ENCODE results near the gene GCNT1.

GCNT1 gene

GRCh38 chr9:76552751-76553455, 93.9 kb downstream of the GCNT1 start:
- Histone ChIP-seq H3K9me3 (ENCODE audit: control insufficient read depth in 1 of 2, low read length in 2 of 2) (no peaks in the 10 kb centered on the region), H3K4me3 (ENCODE audit: low read depth in 1 of 2, low read length in 2 of 2) (no peak overlapping the region), H3K9ac (ENCODE audit: low read depth in 1 of 2, low read length in 2 of 2) (no peak overlapping the region), H3K4me1 (ENCODE audit: control insufficient read depth in 1 of 2, insufficient read depth in 2 of 2, low read length in 2 of 2) (peaks cover 14 to 22% of the 10 kb centered on the region in 2 donors), H3K27ac (ENCODE audit: low read depth, low read length) (no peak overlapping the region), H3K36me3 (ENCODE audit: control insufficient read depth in 1 of 2, insufficient read depth in 2 of 2, low read length in 2 of 2) (no peaks in the 10 kb centered on the region), H3K27me3 (ENCODE audit: control insufficient read depth in 1 of 2, insufficient read depth in 2 of 2, low read length in 2 of 2) (no peaks in the 10 kb centered on the region)

DNA sequence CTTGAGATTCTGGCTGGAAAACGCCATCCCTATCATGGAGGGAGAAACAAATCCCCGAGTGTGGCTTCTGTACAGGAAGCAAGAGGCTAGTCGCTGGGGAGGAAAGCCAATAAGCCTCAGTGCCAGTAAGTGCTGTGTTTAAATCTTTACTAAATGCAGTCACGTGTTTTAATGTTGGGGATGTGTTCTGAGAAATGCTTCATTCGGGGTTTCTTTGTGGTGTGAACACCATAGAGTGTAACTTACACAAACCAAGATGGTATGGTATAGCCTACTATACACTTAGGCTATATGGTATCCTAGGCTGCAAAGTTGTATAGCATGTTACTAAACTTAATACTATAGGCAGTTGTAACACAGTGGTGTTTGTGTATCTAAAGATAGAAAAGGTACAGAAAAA, 94.7 kb downstream of the GCNT1 start:
- no peak overlapping the region for H3K27ac ChIP-seq (ENCODE audit: low read depth, low read length)
- no peak overlapping the region for H3K4me3 ChIP-seq (ENCODE audit: low read depth in 1 of 2, low read length in 2 of 2)
- peaks cover 14 to 22% of the 10 kb centered on the region in 2 donors for H3K4me1 ChIP-seq (ENCODE audit: control insufficient read depth in 1 of 2, insufficient read depth in 2 of 2, low read length in 2 of 2)
- no peak overlapping the region for H3K9ac ChIP-seq (ENCODE audit: low read depth in 1 of 2, low read length in 2 of 2)
- no peaks in the 10 kb centered on the region for H3K36me3 ChIP-seq (ENCODE audit: control insufficient read depth in 1 of 2, insufficient read depth in 2 of 2, low read length in 2 of 2)
- no peaks in the 10 kb centered on the region for H3K27me3 ChIP-seq (ENCODE audit: control insufficient read depth in 1 of 2, insufficient read depth in 2 of 2, low read length in 2 of 2)
- H3K9me3 ChIP-seq (ENCODE audit: control insufficient read depth in 1 of 2, low read length in 2 of 2): peaks cover 0 to 2% of the 10 kb centered on the region in 2 donors
